ENCODE measurements around the gene CPZ.
"Not testable (repeated sequence)": the region's sequence is repeated elsewhere in the genome, so short reads cannot be mapped to it uniquely, and the experiment has no call there.

CPZ gene

GRCh38 chr4:8612646-8613045 lies 20.1 kb downstream of the CPZ start:
- no peak for DNase-seq (ENCODE audit: low spot score)

- no peak for DNase-seq (ENCODE audit: low spot score)
Observed at GRCh38 chr4:8613421-8614364, 21.1 kb downstream of the CPZ start.

GRCh38 chr4:8614365-8615193 lies 22.0 kb downstream of the CPZ start:
- DNase-seq (ENCODE audit: low spot score): no peak

- no peak for DNase-seq (ENCODE audit: low spot score)
Observed at GRCh38 chr4:8615366-8615765, 22.8 kb downstream of the CPZ start.

GRCh38 chr4:8615921-8616787 lies 23.6 kb downstream of the CPZ start:
- DNase-seq (ENCODE audit: low spot score): no peak

- no peak for DNase-seq (ENCODE audit: low spot score)
Observed at GRCh38 chr4:8616831-8617230, 24.3 kb downstream of the CPZ start.

GRCh38 chr4:8617486-8618040 lies 25.0 kb downstream of the CPZ start:
- DNase-seq (ENCODE audit: low spot score): no peak

GRCh38 chr4:8618421-8618820 lies 25.9 kb downstream of the CPZ start:
- DNase-seq (ENCODE audit: low spot score): no peak

- DNase-seq (ENCODE audit: low spot score): no peak
Observed at GRCh38 chr4:8618961-8619720, 26.6 kb downstream of the CPZ start.

- not testable (repeated sequence) for DNase-seq (ENCODE audit: low spot score)
Observed at GRCh38 chr4:8621135-8621534, 28.6 kb downstream of the CPZ start.

- not testable (repeated sequence) for DNase-seq (ENCODE audit: low spot score)
Observed at GRCh38 chr4:8624601-8625272, 32.2 kb downstream of the CPZ start.

- DNase-seq (ENCODE audit: low spot score): not testable (repeated sequence)
Observed at GRCh38 chr4:8630240-8630905, 37.8 kb downstream of the CPZ start.

GRCh38 chr4:8631896-8632295 lies 39.3 kb downstream of the CPZ start:
- DNase-seq (ENCODE audit: low spot score): not testable (repeated sequence)

GRCh38 chr4:8634773-8635172 lies 42.2 kb downstream of the CPZ start:
- DNase-seq (ENCODE audit: low spot score): not testable (repeated sequence)

GRCh38 chr4:8635897-8636554 lies 43.5 kb downstream of the CPZ start:
- DNase-seq (ENCODE audit: low spot score): not testable (repeated sequence)

GRCh38 chr4:8637456-8637984 lies 45.0 kb downstream of the CPZ start:
- no peak for DNase-seq (ENCODE audit: low spot score)

- no peak for DNase-seq (ENCODE audit: low spot score)
Observed at GRCh38 chr4:8639021-8639420, 46.5 kb downstream of the CPZ start.

GRCh38 chr4:8639777-8640720 lies 47.5 kb downstream of the CPZ start:
- no peak for DNase-seq (ENCODE audit: low spot score)
